ENCODE results near the gene ADAM19.

- TF ChIP-seq, protein P1, sequence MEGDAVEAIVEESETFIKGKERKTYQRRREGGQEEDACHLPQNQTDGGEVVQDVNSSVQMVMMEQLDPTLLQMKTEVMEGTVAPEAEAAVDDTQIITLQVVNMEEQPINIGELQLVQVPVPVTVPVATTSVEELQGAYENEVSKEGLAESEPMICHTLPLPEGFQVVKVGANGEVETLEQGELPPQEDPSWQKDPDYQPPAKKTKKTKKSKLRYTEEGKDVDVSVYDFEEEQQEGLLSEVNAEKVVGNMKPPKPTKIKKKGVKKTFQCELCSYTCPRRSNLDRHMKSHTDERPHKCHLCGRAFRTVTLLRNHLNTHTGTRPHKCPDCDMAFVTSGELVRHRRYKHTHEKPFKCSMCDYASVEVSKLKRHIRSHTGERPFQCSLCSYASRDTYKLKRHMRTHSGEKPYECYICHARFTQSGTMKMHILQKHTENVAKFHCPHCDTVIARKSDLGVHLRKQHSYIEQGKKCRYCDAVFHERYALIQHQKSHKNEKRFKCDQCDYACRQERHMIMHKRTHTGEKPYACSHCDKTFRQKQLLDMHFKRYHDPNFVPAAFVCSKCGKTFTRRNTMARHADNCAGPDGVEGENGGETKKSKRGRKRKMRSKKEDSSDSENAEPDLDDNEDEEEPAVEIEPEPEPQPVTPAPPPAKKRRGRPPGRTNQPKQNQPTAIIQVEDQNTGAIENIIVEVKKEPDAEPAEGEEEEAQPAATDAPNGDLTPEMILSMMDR (conservative IDR thresholded peaks at IDR 0.05; ENCODE audit: low read length), result peak; percentile 91
- no peak for TF ChIP-seq EZH2phosphoT487 (IDR thresholded peaks at IDR 0.05; ENCODE audit: borderline replicate concordance, low read depth, low read length)
These were observed 98.7 kb downstream of the ADAM19 start for GRCh38 chr5:157476702-157477408.
